HG03139 (cell line): Measurements from ENCODE around the gene ATG4D.
A peak's percentile ranks its signal among the peaks of the same experiment; 100 is the strongest.
"Not testable (repeated sequence)": the region's sequence is repeated elsewhere in the genome, so short reads cannot be mapped to it uniquely, and the experiment has no call there.

Source experiments
- ATAC-seq: cut with Tn5 transposase; IDR thresholded peaks from one replicate; pipeline ENCODE4 v1.9.1; 2021; ENCODE audit not compliant: unreplicated experiment

ATG4D gene

GRCh38 chr19:10550336-10550735, 6.6 kb downstream of the ATG4D start:
- no peak for ATAC-seq

GRCh38 chr19:10551006-10551405, 7.3 kb downstream of the ATG4D start:
- not testable (repeated sequence) for ATAC-seq

GRCh38 chr19:10551698-10552301, 8.1 kb downstream of the ATG4D start:
- no peak for ATAC-seq

GRCh38 chr19:10552510-10553053, 8.9 kb downstream of the ATG4D start:
- no peak for ATAC-seq

GRCh38 chr19:10553087-10553667, 9.5 kb downstream of the ATG4D start:
- no peak for ATAC-seq

GRCh38 chr19:10553943-10554381, 10.3 kb downstream of the ATG4D start:
- no peak for ATAC-seq

GRCh38 chr19:10554760-10555609, 11.3 kb downstream of the ATG4D start:
- ATAC-seq = no peak

- ATAC-seq = no peak
Measured at GRCh38 chr19:10555610-10555973, 11.9 kb downstream of the ATG4D start.

- ATAC-seq = no peak
Measured at GRCh38 chr19:10557603-10558197, 14.0 kb downstream of the ATG4D start.

- no peak for ATAC-seq
Measured at GRCh38 chr19:10560154-10560553, 16.4 kb downstream of the ATG4D start.

- no peak for ATAC-seq
Measured at GRCh38 chr19:10562609-10563008, 18.9 kb downstream of the ATG4D start.

- no peak for ATAC-seq
Measured at GRCh38 chr19:10565028-10565566, 21.4 kb downstream of the ATG4D start.

- ATAC-seq = peak; percentile 28
Measured at GRCh38 chr19:10565567-10566407, 22.1 kb downstream of the ATG4D start, which contains the start of gene KRI1. Gene KRI1 (minus strand): TSS chr19:10566010. CDS start chr19:10565999, 11 bp downstream.

- no peak for ATAC-seq
Measured at GRCh38 chr19:10566408-10566657, 22.6 kb downstream of the ATG4D start.

GRCh38 chr19:10566658-10567410, 23.1 kb downstream of the ATG4D start:
- no peak for ATAC-seq

GRCh38 chr19:10567656-10568055, 24.0 kb downstream of the ATG4D start:
- ATAC-seq = no peak

GRCh38 chr19:10568062-10568825, 24.5 kb downstream of the ATG4D start:
- ATAC-seq = peak; percentile 4

- peak; percentile 52 for ATAC-seq
Measured at GRCh38 chr19:10568826-10569651, 25.3 kb downstream of the ATG4D start, which contains the start of gene CDKN2D. Gene CDKN2D (minus strand): TSS chr19:10568979. CDS start chr19:10568653, 326 bp downstream.
